Progenitor cell of endocrine pancreas (in vitro differentiated cells): ENCODE data around the gene TJP3. TPM values are rescaled to one million over a fixed set of nuclear protein-coding genes. Genes with fewer than 3 reads are reported as not detected.

Experiments
- DNase-seq: peaks from one replicate; pipeline ENCODE4 v3.0.0; 2021; ENCODE audit warnings: low spot score; ENCODE audit not compliant: unreplicated experiment
- H3K27ac Mint-ChIP-seq: 2 replicates; pipeline ENCODE4 v1.8.0; 2021; ENCODE audit warnings: mild to moderate bottlenecking, moderate library complexity, mixed read lengths
- H3K27me3 Mint-ChIP-seq: 2 replicates; pipeline ENCODE4 v1.8.0; 2021; ENCODE audit warnings: mixed read lengths
- H3K36me3 Mint-ChIP-seq: 2 replicates; pipeline ENCODE4 v1.8.0; 2022; ENCODE audit warnings: mixed read lengths; ENCODE audit not compliant: insufficient read depth
- H3K4me1 Mint-ChIP-seq: 2 replicates; pipeline ENCODE4 v1.8.0; 2021; ENCODE audit warnings: low read depth, mixed read lengths
- H3K4me3 Mint-ChIP-seq: 2 replicates; pipeline ENCODE4 v1.8.0; 2021; ENCODE audit warnings: low read depth, mild to moderate bottlenecking, moderate library complexity, mixed read lengths
- H3K9me3 Mint-ChIP-seq: 2 replicates; pipeline ENCODE4 v1.8.0; 2021; ENCODE audit warnings: low read depth, mixed read lengths
- total RNA-seq: library from RNA; stranded (reverse); gene quantifications from 2 replicates; pipeline ENCODE4 v1.2.1, GENCODE V29; 2021
- TF ChIP-seq, protein P1 (sequence below): fragments of 200-600 bp; sonication (generic); IDR thresholded peaks from one replicate; pipeline ENCODE4 v1.5.0; 2021; ENCODE audit warnings: antibody characterized with exemption, mild to moderate bottlenecking; ENCODE audit not compliant: unreplicated experiment

The TJP3 gene
- total RNA-seq, 1 donor from 2014 or later: 40.7 TPM

GRCh38 chr19:3697094-3697493, 11.1 kb upstream of the TJP3 start:
- no peaks in the 10 kb centered on the region for H3K9me3 Mint-ChIP-seq
- no peaks in the 10 kb centered on the region for H3K36me3 Mint-ChIP-seq
- no peak for DNase-seq
- TF ChIP-seq, protein P1, sequence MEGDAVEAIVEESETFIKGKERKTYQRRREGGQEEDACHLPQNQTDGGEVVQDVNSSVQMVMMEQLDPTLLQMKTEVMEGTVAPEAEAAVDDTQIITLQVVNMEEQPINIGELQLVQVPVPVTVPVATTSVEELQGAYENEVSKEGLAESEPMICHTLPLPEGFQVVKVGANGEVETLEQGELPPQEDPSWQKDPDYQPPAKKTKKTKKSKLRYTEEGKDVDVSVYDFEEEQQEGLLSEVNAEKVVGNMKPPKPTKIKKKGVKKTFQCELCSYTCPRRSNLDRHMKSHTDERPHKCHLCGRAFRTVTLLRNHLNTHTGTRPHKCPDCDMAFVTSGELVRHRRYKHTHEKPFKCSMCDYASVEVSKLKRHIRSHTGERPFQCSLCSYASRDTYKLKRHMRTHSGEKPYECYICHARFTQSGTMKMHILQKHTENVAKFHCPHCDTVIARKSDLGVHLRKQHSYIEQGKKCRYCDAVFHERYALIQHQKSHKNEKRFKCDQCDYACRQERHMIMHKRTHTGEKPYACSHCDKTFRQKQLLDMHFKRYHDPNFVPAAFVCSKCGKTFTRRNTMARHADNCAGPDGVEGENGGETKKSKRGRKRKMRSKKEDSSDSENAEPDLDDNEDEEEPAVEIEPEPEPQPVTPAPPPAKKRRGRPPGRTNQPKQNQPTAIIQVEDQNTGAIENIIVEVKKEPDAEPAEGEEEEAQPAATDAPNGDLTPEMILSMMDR: no peak
- peak overlapping the region; percentile 13 for H3K27ac Mint-ChIP-seq
- peaks cover 11% of the 10 kb centered on the region for H3K4me1 Mint-ChIP-seq
- H3K27me3 Mint-ChIP-seq: no peaks in the 10 kb centered on the region
- H3K4me3 Mint-ChIP-seq: no peak overlapping the region

- Mint-ChIP-seq H3K9me3 (no peaks in the 10 kb centered on the region), H3K27ac (no peak overlapping the region), H3K27me3 (no peaks in the 10 kb centered on the region), H3K36me3 (no peaks in the 10 kb centered on the region), H3K4me1 (peaks cover 11% of the 10 kb centered on the region), H3K4me3 (peak overlapping the region; percentile 55)
- TF ChIP-seq, protein P1: no peak
- no peak for DNase-seq
Measured at GRCh38 chr19:3697671-3698385, 10.4 kb upstream of the TJP3 start.

- H3K27ac Mint-ChIP-seq: no peak overlapping the region
- peak overlapping the region; percentile 55 for H3K4me3 Mint-ChIP-seq
- H3K9me3 Mint-ChIP-seq: no peaks in the 10 kb centered on the region
- DNase-seq: no peak
- peaks cover 11% of the 10 kb centered on the region for H3K4me1 Mint-ChIP-seq
- H3K36me3 Mint-ChIP-seq: no peaks in the 10 kb centered on the region
- TF ChIP-seq, protein P1: no peak
- no peaks in the 10 kb centered on the region for H3K27me3 Mint-ChIP-seq
Measured at GRCh38 chr19:3698386-3698950, 9.7 kb upstream of the TJP3 start.

DNA sequence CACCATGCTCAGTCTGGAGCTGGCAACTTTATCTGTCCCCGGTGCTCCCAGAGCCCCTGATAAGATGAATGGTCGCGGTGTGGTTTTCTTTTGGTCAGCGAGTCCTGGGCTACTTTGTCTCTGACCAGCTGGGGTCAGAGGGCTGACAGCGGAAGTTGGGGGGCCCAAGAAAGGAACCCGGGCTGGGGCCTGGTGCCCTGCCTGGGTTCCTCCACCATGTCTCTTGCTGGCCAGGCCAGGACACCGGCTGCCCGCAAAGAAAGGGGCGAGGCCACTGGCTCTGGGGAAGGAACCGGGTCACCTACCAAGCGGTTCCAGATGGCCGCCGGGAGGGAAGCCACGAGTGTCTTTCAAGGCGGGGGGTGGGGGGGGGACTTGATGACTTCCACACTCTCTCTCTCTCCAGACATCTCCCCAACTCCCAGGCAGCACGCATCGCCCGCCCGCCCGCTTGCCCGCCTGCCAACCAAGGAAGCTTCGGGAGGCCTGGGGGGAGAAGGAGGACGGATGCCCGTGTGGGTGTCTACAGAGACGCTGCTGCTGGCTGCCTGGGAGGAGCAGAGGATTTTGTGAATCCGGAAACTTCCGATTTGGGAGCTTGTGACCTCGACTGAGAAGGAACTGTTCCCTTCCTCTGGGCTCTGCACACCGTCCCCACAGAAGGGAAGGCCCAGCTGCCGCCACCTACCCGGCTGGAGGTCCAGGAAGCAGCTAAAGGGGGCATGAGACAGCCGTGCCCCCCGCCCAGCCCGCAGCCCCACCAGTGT, 9.0 kb upstream of the TJP3 start:
- H3K4me1 Mint-ChIP-seq: peaks cover 11% of the 10 kb centered on the region
- H3K27ac Mint-ChIP-seq: peak overlapping the region; percentile 52

DNA sequence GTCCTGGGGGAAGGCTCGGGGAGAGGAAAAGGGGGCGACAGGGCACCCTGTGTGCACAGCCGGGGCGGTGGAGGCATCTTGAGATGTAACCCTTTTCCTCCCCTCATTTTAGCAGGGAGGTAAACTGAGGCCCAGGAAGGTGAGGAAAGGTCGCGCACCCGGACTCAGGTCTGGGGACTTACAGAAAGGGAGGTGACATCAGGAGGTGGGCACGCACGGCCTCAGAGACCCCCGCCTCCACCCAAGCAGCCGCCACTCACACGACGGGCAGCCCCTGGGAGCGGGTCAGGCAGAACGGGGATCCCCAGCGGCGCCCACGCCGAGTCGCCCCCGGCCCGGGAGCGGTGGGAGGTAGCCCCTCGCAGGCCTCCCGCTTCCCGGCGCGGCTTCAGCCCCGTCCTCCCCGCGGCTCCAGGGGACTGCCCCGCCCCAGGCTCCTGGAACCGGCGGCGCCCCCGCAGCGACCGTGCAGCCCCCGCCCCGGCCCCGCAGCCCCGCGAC, 8.4 kb upstream of the TJP3 start:
- no peaks in the 10 kb centered on the region for H3K9me3 Mint-ChIP-seq
- peak overlapping the region; percentile 52 for H3K27ac Mint-ChIP-seq
- H3K4me1 Mint-ChIP-seq: peaks cover 11% of the 10 kb centered on the region
- peak overlapping the region; percentile 83 for H3K4me3 Mint-ChIP-seq
- H3K27me3 Mint-ChIP-seq: no peaks in the 10 kb centered on the region
- TF ChIP-seq, protein P1: no peak
- no peak for DNase-seq
- H3K36me3 Mint-ChIP-seq: no peaks in the 10 kb centered on the region

More for the DNA sequence above, 9.0 kb upstream of the TJP3 start:
- Mint-ChIP-seq H3K27me3 (no peaks in the 10 kb centered on the region), H3K4me3 (peak overlapping the region; percentile 83), H3K36me3 (no peaks in the 10 kb centered on the region), H3K9me3 (no peaks in the 10 kb centered on the region)
- TF ChIP-seq, protein P1: no peak
- DNase-seq: no peak
